Measurements from ENCODE around the gene CIT. TPM values are rescaled to one million over a fixed set of nuclear protein-coding genes. Genes with fewer than 3 reads are reported as not detected.

Gene CIT
- total RNA-seq, 2 donors from 2014 or later: 0.33 to 1.3 TPM

DNA sequence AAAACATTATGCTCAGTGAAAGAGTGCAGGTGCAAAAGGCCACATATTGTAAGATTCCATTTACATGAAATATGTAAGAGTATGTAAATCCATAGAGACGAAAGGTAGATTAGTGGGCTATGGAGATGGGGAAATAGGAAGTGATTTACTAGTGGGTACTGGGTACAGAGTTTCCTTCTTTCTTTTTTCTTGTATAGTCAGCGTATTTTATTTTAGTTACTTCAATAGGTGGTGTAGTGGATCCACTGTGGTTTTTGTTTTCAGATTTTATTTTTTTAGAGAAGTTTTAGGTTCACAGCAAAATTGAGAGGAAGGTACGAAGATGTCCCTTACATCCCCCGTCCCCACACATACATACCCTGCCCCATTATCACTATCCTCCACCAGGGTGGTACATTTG lies 6.1 kb upstream of the CIT start:
- intact Hi-C loops (cut with DNase I): no loop called here
- TF ChIP-seq, protein P1, sequence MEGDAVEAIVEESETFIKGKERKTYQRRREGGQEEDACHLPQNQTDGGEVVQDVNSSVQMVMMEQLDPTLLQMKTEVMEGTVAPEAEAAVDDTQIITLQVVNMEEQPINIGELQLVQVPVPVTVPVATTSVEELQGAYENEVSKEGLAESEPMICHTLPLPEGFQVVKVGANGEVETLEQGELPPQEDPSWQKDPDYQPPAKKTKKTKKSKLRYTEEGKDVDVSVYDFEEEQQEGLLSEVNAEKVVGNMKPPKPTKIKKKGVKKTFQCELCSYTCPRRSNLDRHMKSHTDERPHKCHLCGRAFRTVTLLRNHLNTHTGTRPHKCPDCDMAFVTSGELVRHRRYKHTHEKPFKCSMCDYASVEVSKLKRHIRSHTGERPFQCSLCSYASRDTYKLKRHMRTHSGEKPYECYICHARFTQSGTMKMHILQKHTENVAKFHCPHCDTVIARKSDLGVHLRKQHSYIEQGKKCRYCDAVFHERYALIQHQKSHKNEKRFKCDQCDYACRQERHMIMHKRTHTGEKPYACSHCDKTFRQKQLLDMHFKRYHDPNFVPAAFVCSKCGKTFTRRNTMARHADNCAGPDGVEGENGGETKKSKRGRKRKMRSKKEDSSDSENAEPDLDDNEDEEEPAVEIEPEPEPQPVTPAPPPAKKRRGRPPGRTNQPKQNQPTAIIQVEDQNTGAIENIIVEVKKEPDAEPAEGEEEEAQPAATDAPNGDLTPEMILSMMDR (IDR thresholded peaks at IDR 0.05): no peak
- TF ChIP-seq POLR2A (IDR thresholded peaks at IDR 0.05): no peak
- ATAC-seq: no peak
- Histone ChIP-seq H3K4me1 (no peaks in the 10 kb centered on the region), H3K36me3 (replicated peaks in 1 of 2; ENCODE audit: insufficient read depth in 1 of 2, low read depth in 2 of 2) (no peaks in the 10 kb centered on the region), H3K27ac (no peak overlapping the region), H3K9me3 (no peaks in the 10 kb centered on the region), H3K27me3 (no peaks in the 10 kb centered on the region), H3K4me3 (no peak overlapping the region)
- DNase-seq: no peak
- WGBS, 2 donors: 69 to 72% methylated on average over 4 of the region's 4 CpGs

DNA sequence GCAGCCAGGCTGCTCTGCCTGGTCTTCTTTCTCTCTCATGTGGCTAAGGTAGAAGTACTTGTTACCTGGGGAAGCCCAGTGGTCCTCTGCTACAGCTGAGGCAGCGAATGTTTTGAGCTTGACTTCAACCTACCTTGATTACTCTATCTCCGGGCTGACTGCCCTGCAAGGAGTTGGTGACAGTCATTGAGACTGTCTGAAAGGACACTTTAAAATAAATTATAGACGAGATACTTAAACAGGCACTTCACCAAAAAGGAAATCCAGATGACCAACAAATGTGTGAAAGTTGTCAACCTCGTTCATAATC lies 474 bp upstream of the CIT start:
- H3K27ac ChIP-seq: no peak overlapping the region

DNA sequence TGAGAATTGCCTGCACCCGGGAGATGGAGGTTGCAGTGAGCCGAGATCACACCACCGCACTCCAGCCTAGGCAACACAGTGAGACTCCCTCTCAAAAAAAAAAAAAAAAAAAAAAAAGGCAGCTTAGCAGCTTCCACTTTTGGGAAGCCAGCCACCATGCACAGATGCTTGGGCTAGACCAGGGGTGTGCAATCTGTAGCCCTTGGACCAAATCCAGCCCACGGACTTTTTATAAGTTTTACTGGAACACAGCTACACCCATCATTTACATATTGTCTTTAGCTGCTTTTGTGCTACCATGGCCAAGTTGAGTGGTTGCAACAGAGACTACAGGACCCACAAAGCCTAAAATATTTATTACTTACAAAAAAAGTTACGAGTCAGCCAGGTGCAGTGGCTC lies 6.7 kb downstream of the CIT start:
- no peak overlapping the region for H3K4me3 ChIP-seq
- H3K36me3 ChIP-seq (replicated peaks in 1 of 2; ENCODE audit: insufficient read depth in 1 of 2, low read depth in 2 of 2): no peaks in the 10 kb centered on the region
- no peaks in the 10 kb centered on the region for H3K27me3 ChIP-seq
- no peak for DNase-seq
- no peaks in the 10 kb centered on the region for H3K4me1 ChIP-seq
- ATAC-seq: no peak
- H3K9me3 ChIP-seq: no peaks in the 10 kb centered on the region
- WGBS, 2 donors: 73 to 88% methylated on average over 5 of the region's 5 CpGs
- TF ChIP-seq POLR2A (IDR thresholded peaks at IDR 0.05): no peak
- TF ChIP-seq, protein P1 (IDR thresholded peaks at IDR 0.05): no peak
- H3K27ac ChIP-seq: no peak overlapping the region
- intact Hi-C loops (cut with DNase I): no loop called here

More for the DNA sequence above, 474 bp upstream of the CIT start:
- DNase-seq (no peak), ATAC-seq (no peak)
- Histone ChIP-seq H3K27me3 (no peaks in the 10 kb centered on the region), H3K36me3 (replicated peaks in 1 of 2; ENCODE audit: insufficient read depth in 1 of 2, low read depth in 2 of 2) (no peaks in the 10 kb centered on the region), H3K4me3 (no peak overlapping the region), H3K4me1 (peaks cover 9% of the 10 kb centered on the region), H3K9me3 (no peaks in the 10 kb centered on the region)
- WGBS, 2 donors: 16 to 19% methylated on average over 4 of the region's 4 CpGs
- intact Hi-C loops (cut with DNase I): no loop called here
- no peak for TF ChIP-seq POLR2A (IDR thresholded peaks at IDR 0.05)
- TF ChIP-seq, protein P1 (IDR thresholded peaks at IDR 0.05): no peak

DNA sequence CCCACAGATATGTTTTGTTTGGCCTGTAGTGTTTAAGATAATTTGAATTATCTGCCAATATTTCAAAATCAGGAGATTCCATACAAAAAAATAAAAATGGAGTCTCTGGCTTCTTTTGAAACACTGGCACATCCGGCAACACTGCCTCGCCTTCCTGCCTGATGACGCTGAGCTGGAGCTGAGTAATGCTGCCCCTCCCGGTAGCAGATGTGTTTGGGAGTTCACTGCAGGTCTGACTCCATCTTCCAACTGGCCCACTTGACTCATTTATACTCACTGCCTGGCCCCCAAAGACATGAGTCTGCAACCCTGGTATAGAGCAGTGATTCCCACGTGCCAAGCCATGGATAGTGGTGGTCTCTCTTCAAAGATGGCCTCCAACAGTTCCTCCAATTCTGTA lies 7.4 kb downstream of the CIT start:
- Histone ChIP-seq H3K36me3 (replicated peaks in 1 of 2; ENCODE audit: insufficient read depth in 1 of 2, low read depth in 2 of 2) (no peaks in the 10 kb centered on the region), H3K27ac (no peak overlapping the region), H3K4me3 (no peak overlapping the region), H3K27me3 (no peaks in the 10 kb centered on the region), H3K4me1 (no peaks in the 10 kb centered on the region), H3K9me3 (no peaks in the 10 kb centered on the region)
- DNase-seq: no peak
- TF ChIP-seq, protein P1 (IDR thresholded peaks at IDR 0.05): no peak
- TF ChIP-seq POLR2A (IDR thresholded peaks at IDR 0.05): no peak
- no peak for ATAC-seq
- 88 to 90% methylated on average over 5 of the region's 5 CpGs for WGBS, 2 donors
- intact Hi-C loops (cut with DNase I): no loop called here

DNA sequence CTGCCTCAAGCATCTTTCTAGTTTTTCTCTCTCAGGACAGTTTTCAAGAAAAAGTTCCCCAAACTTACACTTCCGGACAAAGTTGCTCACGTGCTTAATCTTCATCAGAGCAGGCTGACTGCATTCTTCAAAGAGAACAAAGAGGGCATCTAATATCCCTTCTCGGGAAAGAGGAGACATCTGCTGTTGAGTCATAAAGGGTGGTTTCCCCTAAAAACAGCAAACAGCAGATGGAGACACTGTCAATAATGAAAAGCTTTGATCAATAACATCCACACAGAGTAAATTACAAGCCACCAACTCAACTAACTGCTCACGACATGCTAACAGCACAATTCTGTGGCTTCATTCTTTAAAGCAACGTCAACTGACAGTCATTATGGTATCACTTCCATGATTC lies 8.1 kb downstream of the CIT start:
- no peak overlapping the region for H3K4me3 ChIP-seq
- ATAC-seq (no peak), DNase-seq (no peak)
- H3K9me3 ChIP-seq: no peaks in the 10 kb centered on the region
- H3K36me3 ChIP-seq (replicated peaks in 1 of 2; ENCODE audit: insufficient read depth in 1 of 2, low read depth in 2 of 2): no peaks in the 10 kb centered on the region
- no peaks in the 10 kb centered on the region for H3K27me3 ChIP-seq
- WGBS, 2 donors: 70 to 80% methylated on average over 5 of the region's 5 CpGs
- intact Hi-C loops (cut with DNase I): no loop called here
- H3K27ac ChIP-seq: no peak overlapping the region
- TF ChIP-seq, protein P1 (IDR thresholded peaks at IDR 0.05): no peak
- TF ChIP-seq POLR2A (IDR thresholded peaks at IDR 0.05): no peak
- H3K4me1 ChIP-seq: no peaks in the 10 kb centered on the region

Data from body of pancreas (tissue), 4 donors.